ENCODE data around the gene WWC2.

WWC2 gene

GRCh38 chr4:183098723-183099536 lies at the start of gene WWC2:
Gene WWC2 (plus strand): TSS chr4:183099257. CDS start chr4:183099492, 235 bp downstream.
- DNase-seq = peak; percentile 87

- DNase-seq = no peak
These were observed 45.4 kb upstream of the WWC2 start for GRCh38 chr4:183053681-183054080.

GRCh38 chr4:183057255-183057654 lies 41.8 kb upstream of the WWC2 start:
- DNase-seq = no peak

GRCh38 chr4:183059797-183060196 lies 39.3 kb upstream of the WWC2 start:
- DNase-seq = no peak

GRCh38 chr4:183068502-183068901 lies 30.6 kb upstream of the WWC2 start:
- no peak for DNase-seq

GRCh38 chr4:183071222-183071621 lies 27.8 kb upstream of the WWC2 start:
- no peak for DNase-seq

- DNase-seq = no peak
These were observed 26.9 kb upstream of the WWC2 start for GRCh38 chr4:183072176-183072575.

- no peak for DNase-seq
These were observed 25.3 kb upstream of the WWC2 start for GRCh38 chr4:183073838-183074145.

- DNase-seq = no peak
These were observed 24.6 kb upstream of the WWC2 start for GRCh38 chr4:183074288-183074990.

GRCh38 chr4:183078634-183079033 lies 20.4 kb upstream of the WWC2 start:
- no peak for DNase-seq

- no peak for DNase-seq
These were observed 18.5 kb upstream of the WWC2 start for GRCh38 chr4:183080372-183081115.

GRCh38 chr4:183081116-183081469 lies 18.0 kb upstream of the WWC2 start:
- DNase-seq = no peak

- no peak for DNase-seq
These were observed 17.0 kb upstream of the WWC2 start for GRCh38 chr4:183082053-183082452.

GRCh38 chr4:183094393-183095198 lies 4.5 kb upstream of the WWC2 start:
- DNase-seq = no peak

GRCh38 chr4:183095199-183095512 lies 3.9 kb upstream of the WWC2 start:
- no peak for DNase-seq

GRCh38 chr4:183096276-183096965 lies 2.6 kb upstream of the WWC2 start:
- no peak for DNase-seq

- DNase-seq = no peak
These were observed 1.6 kb upstream of the WWC2 start for GRCh38 chr4:183097231-183098018.

GRCh38 chr4:183098019-183098722 lies 886 bp upstream of the WWC2 start:
- peak; percentile 49 for DNase-seq

- DNase-seq = peak; percentile 5
These were observed 660 bp downstream of the WWC2 start for GRCh38 chr4:183099537-183100297.

- no peak for DNase-seq
These were observed 1.2 kb downstream of the WWC2 start for GRCh38 chr4:183100298-183100599.

Measured in inflammatory macrophage treated with lipopolysaccharide for 4 hours (primary cell).